ENCODE results near the gene PRSS37.
"Not testable (repeated sequence)": the region's sequence is repeated elsewhere in the genome, so short reads cannot be mapped to it uniquely, and the experiment has no call there.

Gene PRSS37

DNA sequence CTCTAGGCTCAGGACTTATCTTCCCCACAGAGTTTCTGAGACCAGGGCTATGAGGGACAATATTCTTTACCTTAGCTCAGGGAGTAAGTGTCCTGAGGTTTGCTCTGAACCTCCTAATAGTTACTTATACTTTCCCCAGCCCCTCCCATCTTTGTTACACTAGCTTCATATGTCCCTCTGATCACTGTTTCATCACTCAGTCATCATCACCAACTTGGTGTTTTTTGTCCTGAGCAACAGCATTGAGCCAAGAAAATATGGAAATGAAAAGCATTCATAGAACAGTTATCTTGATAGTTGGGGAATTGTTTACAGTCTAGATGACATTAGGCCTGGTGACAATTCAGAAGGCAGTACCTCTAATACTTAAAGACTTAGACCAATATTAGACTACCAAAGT is at the start of gene PRSS37:
TSS of gene PRSS37 (minus strand) at position 101 of the 400 bp plus-strand sequence. CDS start 436 bp downstream, outside the sequence.
- DNase-seq = no peak

- DNase-seq = no peak
Measured at GRCh38 chr7:141889321-141889720, 48.0 kb upstream of the PRSS37 start.

DNA sequence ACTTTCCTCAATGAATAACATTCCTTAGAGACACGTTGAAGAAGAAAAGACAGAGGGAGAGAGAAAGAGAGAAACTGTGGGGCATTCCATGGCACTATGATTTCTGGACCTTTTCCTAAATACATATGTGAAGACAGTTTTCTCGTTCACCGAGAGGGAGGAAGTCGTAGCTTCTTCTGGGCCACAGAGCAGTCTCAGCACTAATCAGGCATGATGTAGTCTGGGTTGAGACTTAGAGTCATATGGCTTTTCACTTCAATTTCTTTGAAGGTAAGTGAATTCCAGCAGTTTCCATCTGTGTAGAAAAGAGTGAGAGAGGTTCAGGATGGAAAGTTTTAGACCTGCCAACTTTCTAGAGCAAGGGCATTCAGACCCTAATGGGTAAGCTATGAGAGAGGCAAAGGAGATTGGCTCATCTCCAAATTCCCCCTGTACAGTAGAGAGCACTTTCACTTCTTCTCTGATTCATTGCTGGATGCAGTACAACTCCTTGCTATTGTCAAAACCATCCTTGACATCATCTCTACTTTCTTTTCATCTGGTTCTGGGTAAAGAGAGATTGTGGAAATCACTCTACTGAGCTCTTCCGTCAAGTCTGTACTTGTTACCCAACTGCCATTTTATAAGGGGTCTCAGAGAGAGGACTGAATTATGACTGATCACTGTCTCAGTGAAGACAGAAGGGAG is 43.4 kb upstream of the PRSS37 start:
- no peak for DNase-seq

GRCh38 chr7:141880960-141881359 is 39.7 kb upstream of the PRSS37 start:
- no peak for DNase-seq

DNA sequence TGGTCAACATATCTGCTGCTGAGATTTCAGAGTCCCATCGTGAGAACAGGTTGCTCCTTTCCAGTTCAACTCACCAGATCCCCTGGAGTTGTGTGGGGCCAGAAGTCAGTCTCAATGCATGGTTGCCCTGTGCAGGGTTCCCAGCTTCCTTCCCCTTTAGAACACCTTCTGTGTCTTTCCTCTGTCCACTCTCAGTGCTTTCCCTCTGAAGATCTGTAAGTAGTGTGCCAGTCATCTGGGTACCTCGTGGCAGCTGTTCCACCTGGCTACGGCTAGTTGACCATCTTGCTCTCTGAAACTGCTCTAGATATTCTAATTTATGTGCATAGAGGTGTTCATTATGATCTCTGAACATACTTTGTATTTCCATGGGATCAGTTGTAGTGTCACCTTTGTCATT is 36.1 kb upstream of the PRSS37 start:
- DNase-seq = no peak

DNA sequence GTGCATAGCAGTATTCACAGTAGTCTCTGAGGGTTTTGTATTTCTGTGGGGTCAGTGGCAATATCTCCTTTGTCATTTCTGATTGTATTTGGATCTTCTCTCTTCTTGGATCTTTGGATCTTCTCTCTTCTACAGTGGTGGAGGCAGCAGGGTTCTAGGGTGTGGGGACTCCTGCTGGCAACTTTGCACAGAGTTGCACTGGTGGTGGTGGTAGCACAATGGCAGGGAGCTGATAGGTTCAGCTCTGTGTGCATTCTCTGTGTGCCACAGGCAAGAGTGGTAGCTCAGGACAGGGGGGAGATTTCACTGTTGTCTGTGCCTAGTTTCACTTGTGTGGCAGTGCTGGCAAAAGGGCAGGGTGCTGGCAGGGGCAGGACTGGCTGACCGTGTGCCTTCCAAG is 35.1 kb upstream of the PRSS37 start:
- DNase-seq = no peak

- DNase-seq = no peak
Measured at GRCh38 chr7:141875453-141875852, 34.2 kb upstream of the PRSS37 start.

DNA sequence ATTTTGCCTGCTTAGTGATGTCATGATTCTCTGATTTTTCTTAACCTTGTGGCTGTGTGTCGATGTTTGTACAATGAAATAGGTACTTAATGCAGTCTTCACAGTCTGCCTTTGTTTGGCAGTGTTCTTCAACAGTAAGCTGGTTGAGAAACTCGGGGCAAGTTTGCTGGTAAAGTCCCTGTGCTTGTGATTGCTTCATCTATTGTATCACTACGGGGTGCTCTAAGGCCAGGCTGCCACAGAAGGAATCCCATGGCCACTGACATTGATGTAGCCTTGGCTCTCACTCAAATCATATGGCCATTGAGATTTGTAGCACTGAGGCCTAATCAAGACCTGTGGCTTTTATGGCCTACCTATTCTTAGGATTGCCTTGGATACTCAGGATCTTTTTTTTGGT is 33.5 kb upstream of the PRSS37 start:
- DNase-seq = no peak

- DNase-seq = no peak
Measured at GRCh38 chr7:141872931-141873330, 31.6 kb upstream of the PRSS37 start.

- no peak for DNase-seq
Measured at GRCh38 chr7:141866974-141867373, 25.7 kb upstream of the PRSS37 start.

GRCh38 chr7:141864765-141865447 is 23.6 kb upstream of the PRSS37 start:
- DNase-seq = no peak

- DNase-seq = no peak
Measured at GRCh38 chr7:141860207-141860606, 18.9 kb upstream of the PRSS37 start.

DNA sequence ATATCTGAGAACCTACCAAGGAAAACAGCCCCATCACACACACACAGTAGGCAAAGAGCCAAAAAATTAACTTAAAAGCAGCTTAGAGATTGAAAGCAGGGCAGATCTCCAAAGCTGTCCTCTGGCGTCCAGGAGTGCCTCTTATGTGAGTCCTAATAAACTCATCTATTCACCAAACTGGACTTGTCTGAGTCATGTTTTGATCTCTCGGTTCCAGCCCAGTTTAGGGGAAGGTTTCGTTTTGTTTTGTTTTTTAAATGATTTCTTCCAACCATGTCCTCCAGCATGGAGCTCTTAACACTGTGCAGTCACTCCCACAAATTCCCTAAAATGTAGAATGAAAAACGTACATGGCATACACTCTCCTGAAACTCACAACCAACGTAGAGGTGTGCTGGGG is 6.7 kb upstream of the PRSS37 start:
- DNase-seq = no peak

DNA sequence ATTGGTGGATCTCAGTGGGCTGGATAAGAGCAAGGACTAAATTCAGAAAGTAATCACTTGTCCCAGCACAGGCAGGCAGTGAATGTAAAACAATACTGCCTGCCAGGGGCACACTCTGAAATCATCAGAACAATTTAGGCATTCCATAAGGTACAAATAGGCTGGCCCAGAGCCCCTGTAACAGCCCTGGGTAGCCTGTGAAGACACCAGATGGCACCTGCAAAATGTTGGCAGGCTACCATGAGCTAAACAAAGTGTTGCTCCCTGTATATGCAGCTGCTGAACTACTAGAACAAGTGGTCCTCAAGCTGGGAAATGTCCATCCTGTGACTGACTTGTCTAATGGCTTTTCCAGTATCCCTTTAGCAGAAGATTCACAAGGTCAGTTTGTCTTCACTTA is 3.0 kb upstream of the PRSS37 start:
- no peak for DNase-seq

DNA sequence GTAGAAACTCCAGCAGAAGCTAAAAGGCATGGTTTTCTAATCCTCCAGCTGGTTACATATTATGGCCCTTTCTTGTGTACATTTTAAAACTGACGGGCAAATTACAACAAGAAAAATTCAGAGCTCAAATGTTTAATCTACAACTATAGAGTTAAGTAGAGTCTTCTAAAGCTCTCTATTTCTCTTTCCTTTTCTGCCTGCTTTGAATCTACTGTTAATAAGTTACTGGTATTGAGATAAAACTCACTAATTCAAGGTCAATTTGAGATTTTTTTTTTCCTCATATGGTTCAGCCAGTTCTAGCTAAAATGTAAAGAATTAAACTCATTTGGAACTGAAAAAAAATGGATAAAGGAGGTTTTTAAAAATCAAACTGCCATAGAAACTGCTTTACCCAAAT is 1.6 kb upstream of the PRSS37 start:
- no peak for DNase-seq

DNA sequence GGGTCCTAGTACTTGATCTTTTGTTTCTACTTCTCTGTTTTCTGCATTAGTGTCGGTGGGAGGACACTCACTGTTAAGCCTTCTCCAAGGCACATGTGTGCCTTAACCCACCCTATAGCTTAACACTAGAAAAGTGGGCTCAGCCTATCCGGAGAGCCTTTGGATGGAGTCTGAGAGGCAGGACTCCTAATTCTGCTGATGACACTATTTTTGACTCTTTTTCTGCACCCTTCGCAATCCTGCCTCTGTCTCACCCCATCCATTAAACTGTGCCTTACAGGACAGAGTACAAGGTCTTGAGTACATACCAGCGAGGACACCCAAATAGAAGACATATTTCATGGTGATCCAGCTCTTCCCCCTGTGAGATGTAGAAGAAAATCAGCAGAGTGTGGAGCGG is 577 bp downstream of the PRSS37 start:
- no peak for DNase-seq

DNA sequence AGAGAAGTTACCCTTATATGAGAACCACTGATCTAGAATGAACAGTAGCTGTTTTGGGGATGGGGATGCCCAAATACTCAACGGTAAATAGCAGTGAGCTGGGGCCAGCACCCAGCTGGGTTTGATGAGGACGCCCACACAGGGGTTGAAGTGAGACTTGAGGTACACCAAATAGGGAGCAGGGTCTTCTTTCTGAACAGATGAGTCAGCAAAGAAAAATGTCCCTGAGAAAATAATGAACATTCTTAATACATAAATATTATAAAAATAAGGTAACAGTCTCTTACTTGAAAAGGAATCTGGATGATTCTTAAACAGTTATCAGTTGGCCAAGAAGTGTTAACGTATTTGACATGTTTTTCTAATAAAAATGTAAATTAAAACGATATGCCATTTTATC is 2.0 kb downstream of the PRSS37 start:
- DNase-seq = no peak

GRCh38 chr7:141838581-141838980 is 2.7 kb downstream of the PRSS37 start:
- no peak for DNase-seq

- DNase-seq = no peak
Measured at GRCh38 chr7:141837683-141838082, 3.6 kb downstream of the PRSS37 start.

DNA sequence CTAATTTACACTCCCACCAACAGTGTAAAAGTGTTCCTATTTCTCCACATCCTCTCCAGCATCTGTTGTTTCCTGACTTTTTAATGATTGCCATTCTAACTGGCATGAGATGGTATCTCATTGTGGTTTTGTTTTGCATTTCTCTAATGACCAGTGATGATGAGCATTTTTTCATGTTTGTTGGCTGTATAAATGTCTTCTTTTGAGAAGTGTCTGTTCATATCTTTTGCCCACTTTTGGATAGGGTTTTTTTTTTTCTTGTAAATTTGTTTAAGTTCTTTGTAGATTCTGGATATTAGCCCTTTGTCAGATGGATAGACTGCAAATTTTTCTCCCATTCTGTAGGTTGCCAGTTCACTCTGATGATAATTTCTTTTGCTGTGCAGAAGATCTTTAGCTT is 18.9 kb downstream of the PRSS37 start:
- DNase-seq = not testable (repeated sequence)

DNA sequence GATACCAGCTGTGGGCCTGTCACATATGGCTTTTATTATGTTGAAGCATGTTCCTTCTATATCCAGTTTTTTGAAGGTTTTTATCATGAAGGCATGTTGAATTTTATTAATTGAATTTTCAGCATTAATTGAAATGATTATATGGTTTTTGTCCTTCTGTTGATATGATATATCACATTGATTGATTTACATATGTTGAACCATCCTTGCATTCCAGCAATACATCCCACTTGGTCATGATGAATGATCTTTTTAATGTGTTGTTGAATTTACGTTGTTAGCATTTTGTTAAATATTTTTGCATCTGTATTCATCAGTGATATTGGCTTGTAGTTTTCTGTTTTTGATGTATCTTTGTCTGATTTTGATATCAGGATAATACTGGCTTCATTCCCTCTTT is 21.2 kb downstream of the PRSS37 start:
- DNase-seq = no peak

GRCh38 chr7:141792526-141792925 is 48.8 kb downstream of the PRSS37 start:
- no peak for DNase-seq

GRCh38 chr7:141789917-141790316 is 51.4 kb downstream of the PRSS37 start, which contains the start of gene TAS2R5:
TAS2R5 (plus strand) TSS chr7:141790217; CDS start chr7:141790362, 145 bp downstream.
- no peak for DNase-seq

- no peak for DNase-seq
Measured at GRCh38 chr7:141788296-141788695, 53.0 kb downstream of the PRSS37 start.

Measured in stimulated activated CD4-positive, alpha-beta T cell treated with anti-CD3 and anti-CD28 coated beads, Interleukin-2, amount 100 ng/mL, for 48 hours (primary cell).